Stimulated activated CD8-positive, alpha-beta memory T cell treated with anti-CD3 and anti-CD28 coated beads, Interleukin-2, amount 100 ng/mL, for 1 hour (primary cell): ENCODE results near the gene BCKDK.
"Not testable (repeated sequence)": the region's sequence is repeated elsewhere in the genome, so short reads cannot be mapped to it uniquely, and the experiment has no call there.

Source experiments
- DNase-seq, 2 donors: peaks; one replicate each; pipeline ENCODE4 v3.0.0-alpha.2; 2020; ENCODE audit warnings: low read depth in 2 of 2

Gene BCKDK

DNA sequence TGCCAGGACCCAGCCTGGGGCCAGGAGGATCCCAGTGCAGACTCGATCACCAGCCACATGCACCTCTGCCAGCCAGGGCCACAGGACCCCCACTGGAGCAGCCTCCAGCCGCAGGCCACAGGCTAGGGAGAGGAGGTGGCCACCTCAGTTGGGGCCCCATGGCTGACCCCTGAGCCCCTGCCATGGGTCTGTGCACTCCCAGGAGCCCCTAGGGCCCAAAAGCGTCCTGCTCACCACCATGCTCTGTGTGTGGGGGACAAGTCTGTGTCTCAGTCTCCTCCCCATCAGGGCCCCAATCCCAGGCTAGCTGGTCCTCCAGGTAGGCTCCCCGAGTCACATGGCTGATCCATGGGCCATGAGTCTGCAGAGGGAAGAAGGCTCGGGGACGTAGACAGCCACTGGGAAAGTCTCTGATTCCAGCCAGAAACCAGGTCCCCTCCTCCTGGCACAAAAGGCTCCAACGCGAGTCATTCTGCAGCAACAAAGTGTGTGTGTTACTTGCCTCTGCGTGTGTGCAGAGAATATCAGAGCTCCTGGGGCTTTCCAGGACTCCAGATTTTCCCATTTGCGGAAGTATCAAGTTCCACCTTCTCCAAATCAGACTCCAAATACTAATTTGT, 33.4 kb downstream of the BCKDK start:
- DNase-seq = no peak

DNA sequence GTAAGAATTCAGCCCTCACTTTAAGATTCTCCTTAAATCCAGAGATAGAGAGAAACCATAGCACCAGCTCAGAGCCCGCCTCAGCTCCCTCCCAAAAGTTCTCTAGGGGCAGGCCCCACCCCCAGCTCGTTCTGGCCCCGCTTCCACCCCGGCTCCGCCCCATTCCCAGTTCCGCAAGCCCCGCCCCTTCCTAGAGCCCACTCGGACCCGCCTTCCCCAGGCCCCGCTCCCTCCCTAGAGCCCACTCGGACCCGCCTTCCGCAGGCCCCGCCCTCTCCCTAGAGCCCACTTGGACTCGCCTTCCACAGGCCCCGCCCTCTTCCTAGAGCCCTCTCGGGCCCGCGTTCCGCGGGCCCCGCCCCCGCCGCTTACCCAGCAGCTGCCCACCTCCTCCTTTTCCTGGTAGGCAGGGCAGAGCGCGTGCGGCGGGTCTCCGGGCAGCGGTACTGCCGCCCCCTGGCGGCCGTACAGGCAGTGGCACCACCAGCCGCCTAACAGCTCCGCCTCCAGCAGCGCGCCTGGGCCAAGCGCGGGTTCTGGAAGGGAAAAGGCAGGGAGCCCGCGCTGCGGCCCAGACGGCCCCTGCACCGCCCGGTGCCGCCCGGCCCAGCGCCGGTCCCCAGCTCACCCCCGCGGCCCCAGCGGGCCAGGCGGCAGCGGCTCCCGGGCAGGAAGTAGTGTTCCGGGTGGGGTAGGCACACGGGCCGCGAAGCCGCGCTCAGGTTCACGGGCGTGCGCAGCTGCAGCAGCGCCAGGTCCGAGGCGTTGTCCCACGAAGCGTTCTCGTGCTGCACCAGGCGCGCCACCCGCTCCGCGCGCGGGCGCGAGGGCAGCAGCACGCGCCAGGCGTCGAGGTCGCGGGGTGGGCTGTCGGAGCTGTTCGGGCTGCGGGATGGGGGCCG, 34.2 kb downstream of the BCKDK start:
- peak; percentile 89 to 93 for DNase-seq

DNA sequence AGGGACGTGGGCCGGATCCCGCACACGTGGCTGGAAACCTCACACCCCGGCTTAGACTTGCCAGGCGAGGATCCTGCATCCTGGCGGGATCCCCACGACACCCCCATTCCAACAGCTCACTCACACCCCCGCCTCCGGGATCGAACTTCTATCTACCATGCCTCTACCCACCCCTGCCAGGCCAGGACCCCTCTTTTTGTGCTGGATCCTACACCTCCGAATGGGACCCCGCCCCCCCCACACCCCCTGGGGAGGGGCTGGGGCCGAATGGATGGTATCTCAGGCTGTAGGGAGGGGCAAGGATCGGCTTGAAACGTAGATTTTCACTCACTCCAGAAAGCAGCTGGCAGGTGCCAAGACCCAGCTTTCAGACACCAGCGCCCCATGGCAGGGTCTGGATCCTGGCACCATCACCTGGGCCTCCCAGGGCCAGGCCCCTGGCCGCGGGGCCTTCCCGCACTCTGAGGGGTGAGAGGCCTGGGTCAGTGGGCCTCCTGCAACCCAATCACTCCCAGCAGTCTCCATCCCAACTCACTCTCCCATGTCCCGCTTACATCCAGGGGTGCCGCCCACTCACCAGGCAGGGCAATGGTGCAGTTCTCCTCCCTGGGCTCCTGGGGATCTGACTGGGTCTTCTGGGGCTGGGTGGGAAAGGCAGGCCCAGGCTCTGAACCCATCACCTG, 35.0 kb downstream of the BCKDK start:
- no peak for DNase-seq

DNA sequence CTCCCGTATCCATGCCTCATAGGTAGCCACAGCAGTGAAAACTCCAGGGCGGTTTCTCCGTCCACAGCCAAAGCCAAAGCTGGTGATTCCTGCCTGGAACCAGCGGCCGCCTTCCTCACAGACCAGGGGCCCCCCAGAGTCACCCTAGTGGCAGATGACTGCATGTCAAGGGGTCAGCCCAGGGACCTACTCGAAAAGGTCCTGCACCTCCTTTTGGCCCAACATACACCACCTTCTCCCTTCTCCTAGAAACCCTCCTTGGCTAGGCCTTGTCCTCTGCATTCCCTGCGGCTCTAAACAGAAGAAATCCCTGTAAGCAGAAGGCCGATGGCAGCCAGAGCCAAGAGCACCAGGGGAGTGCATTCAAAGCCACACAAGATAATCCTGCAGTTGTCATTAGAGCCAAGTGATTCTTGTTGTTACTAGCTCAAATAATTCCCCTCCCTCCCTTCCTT, 35.5 kb downstream of the BCKDK start:
- no peak for DNase-seq

DNA sequence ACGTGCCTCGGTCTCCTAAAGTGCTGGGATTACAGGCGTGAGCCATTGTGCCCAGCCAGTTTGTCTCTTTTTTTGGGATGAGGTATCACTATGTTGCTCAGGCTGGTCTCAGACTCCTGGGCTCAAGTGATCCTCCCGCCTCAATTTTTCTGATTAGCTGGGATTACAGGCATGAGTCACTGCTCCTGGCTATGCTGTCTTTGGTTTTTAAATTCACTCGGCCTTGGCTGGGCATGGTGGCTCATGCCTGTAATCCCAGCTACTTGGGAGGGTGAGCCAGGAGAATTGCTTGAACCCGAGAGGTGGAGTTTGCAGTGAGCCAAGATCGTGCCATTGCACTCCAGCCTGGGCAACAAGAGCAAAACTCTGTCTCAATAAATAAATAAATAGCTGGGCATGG, 36.2 kb downstream of the BCKDK start:
- not testable (repeated sequence) for DNase-seq

DNA sequence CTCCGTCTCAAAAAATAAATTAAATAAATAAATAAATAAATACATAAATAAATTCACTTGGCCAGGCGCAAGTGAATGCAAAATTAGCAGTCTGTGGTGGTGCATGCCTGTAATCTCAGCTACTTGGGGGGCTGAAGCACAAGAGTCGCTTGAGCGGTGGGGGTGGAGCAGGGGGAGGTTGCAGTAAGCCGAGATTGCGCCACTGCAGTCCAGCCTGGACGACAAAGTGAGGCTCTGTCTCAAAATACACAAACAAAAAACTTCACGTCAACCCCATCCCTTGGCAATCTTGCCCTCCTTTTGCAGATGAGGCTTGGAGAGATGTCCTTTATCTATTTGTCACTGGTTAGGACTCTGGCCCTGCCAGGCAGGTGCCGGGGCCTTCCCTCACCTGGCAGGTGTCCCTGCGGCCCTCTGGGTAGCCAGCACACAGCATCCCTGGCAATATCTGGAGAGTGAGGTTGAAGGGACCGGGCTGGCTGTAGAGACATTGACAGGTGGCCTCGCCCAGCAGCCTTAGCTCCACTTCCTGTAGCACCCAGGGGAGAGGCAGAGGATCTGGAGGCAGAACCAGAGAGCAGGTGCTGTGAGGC, 37.3 kb downstream of the BCKDK start:
- no peak for DNase-seq

DNA sequence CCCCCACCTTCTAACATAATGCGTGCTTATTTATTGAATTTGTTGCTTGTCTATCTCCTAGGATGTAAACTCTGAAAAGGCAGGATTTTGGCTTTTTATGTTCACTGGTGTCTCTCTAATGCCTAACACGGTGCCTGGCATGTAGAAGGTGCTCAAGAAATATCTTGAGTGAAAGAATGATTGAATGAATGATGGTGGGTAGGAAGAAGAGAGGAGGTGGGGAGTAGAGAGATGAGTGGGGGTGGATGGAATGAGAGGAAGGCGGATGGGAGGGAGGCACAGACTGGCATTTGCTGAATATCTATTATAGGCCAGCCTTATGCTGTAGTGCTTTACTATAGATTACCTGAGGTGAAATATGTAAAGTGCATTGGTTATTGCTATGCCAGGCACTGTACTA, 39.4 kb downstream of the BCKDK start:
- DNase-seq = no peak

DNA sequence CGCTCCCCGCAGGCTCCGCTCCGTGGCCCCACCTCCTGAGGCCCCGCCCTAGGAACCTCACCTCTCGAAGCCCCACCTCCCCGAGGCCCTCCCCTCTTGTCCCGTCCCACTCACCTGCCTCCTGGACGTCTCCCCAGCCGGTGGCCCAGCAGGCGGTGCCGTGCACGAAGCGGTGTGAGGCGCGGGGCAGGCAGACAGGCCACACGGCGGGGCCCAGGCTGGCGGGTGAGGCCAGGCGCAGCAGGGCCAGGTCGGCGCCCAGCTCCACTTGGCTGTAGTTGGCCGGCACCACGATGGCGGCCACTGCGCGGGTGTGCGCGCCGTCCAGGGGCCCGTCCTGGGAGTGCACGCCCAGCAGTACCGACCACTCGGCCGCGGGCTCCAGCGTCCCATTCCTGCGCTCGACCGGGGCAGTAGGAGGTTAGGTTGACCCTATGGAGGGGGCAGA, 40.1 kb downstream of the BCKDK start:
- no peak for DNase-seq

DNA sequence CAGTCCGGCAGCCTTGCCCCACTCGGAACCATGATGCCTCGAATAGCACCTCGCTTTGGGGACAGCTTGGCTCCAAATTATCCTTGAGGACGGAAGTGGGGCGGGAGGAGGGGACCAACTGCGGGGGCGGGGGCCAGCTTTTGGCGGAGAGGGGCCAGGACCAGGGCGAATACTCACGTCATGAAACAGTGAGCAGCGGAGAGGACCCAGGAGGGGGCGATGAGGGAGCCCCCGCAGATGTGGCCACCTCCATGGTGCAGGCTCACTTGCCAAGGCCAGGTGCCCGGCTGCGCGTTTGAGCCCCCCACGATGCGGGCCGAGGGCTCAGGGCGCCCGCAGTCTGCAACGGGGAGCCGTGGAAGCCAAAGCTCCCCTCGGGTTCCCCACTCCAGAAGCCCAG, 40.7 kb downstream of the BCKDK start:
- DNase-seq = no peak

DNA sequence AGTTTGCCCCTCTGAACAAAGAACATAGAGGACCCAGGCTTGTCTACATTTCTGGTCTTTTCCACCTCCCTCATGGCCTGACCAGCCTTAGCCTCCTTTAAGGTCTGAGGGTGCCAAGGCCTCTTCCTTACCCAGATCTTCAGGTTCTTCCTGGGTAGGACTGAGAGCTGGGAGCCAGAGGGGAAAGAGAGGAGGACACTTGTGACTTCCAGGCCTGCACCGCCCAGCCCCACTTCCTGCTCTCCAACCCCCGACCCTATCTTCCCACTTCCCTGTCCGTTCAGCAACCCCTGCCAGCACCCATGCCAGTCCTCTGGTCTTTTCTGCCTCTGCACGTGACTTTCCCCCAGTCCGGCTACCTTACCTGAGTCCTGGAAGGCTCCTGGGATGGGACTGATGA, 41.1 kb downstream of the BCKDK start:
- no peak for DNase-seq

DNA sequence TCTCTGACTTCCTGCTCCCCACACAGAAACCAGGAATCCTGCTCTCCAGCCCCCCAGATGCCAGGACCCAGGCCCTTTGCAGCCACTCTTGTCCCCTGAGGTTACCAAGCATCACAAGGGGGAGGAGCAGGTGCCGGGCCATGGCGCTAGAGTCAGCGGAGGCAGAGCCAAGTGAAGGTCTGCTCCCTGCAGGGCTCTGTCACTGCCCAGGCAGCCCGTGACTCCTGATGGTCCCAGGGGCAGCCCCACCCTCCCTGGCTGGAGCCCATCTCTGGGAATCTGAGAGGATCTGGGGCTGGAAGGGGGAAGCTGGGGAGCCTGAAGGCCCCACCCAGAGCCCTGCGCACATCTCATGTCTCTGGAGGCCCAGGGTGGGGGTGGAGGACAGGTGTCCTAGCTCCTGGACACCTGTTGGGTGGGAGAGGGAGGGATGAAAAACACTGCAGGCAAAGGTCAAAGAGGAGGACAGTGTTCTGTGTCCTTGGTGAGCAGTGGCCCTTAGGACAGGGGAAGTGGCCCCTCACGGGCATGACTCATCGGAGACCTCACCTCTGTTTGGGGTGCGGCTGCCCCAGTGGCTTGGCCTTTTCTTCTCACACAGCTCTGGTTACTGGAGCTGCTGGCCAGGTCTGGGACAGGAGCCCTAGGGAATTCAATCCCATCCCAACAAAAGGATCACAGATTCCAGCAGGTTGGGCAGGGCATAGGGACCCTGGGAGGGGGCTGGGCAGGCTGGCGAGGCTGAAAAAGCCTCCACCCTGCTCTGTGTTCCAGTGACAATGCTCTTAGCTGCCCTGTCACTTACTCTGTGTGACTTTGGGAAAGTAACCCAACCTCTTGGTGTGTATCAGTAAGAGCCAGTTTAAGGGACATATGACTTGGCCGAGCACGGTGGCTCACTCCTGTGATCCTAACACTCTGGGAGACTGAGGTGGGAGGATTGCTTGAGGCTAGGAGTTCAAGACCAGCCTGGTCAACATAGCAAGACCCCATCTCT, 42.0 kb downstream of the BCKDK start, which contains the start of gene PRSS36:
Gene PRSS36 (minus strand): TSS at position 173 of the 997 bp plus-strand sequence. CDS start 31 bp downstream, at position 142.
- DNase-seq = no peak

DNA sequence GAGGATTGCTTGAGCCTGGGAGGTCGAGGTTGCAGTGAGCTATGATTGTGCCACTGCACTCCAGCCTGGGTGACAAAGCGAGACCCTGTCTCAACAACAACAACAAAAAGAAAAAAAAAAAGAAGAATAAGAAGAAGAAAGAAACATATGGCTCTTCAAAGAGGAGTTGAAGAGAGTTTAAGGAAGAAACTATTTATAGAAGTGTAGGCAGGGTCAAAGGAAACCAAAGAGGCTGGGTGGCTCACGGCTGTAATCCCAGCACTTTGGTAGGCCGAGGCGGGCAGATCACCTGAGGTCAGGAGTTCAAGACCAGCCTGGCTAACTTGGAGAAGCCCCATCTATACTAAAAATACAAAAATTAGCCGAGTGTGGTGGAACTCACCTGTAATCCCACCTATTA, 42.8 kb downstream of the BCKDK start:
- DNase-seq = not testable (repeated sequence)

DNA sequence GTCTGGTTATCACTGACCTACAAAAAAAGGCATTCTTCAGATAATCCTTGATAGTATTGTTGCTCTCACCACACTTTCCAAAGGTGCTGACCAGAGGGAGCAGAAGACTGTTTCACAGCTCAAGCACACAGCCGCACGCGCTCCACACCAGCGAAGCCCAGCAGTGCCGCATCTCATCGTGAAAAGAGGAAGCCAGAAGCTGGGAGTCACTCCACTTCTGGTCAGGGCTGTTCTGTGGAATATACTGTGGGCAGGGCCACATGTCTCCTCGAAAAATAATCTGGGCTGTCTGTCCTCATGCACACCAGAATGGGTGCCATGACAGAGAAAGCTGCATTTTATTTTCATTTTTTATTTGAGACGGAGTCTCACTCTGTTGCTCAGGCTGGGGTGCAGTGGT, 49.0 kb downstream of the BCKDK start:
- no peak for DNase-seq
